NOMO-1 (cell line): ENCODE results near the gene SNX27.
A peak's percentile ranks its signal among the peaks of the same experiment; 100 is the strongest.
"Not testable (repeated sequence)": the region's sequence is repeated elsewhere in the genome, so short reads cannot be mapped to it uniquely, and the experiment has no call there.

Source experiments
- DNase-seq, 2 experiments: peaks; one replicate each; lab custom pipeline; 2025; ENCODE audit not compliant: unreplicated experiment in 2 of 2; lab: John Stamatoyannopoulos, UW

SNX27 gene

DNA sequence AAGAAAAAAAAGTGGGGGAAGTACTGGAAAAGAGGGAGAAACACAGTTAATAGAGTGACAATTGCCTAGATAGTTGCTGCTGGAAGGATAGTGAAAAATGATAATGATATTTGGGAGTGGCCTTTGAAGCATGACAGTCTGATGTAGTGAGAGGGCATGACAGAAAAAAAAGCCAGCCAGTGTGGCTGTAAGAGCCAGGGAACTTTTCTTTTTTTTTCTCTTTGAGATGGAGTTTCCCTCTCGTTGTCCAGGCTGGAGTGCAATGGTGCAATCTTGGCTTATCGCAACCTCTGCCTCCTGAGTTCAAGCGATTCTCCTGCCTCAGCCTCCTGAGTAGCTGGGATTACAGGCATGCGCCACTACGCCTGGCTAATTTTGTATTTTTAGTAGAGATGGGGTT lies 9.3 kb upstream of the SNX27 start:
- DNase-seq, result not testable (repeated sequence)

DNA sequence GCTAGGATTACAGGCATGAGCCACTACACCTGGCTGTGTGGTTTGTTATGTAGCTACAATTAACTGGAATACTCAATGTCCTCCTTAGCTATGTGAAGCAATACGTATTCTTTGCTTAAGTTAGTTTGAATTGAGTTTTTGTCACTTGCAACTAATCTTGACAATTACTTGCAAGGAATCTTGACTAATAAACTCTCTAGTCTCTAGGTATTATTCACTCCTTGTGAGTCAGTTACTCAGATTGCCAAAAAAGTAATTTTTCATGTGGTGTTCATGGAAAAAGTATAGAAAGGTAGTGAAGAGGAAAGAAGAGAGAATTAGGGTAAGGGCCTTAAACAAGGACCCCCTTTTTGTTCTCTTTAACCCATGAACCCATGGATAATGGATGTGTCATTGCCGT lies 7.6 kb upstream of the SNX27 start:
- DNase-seq, result no peak

DNA sequence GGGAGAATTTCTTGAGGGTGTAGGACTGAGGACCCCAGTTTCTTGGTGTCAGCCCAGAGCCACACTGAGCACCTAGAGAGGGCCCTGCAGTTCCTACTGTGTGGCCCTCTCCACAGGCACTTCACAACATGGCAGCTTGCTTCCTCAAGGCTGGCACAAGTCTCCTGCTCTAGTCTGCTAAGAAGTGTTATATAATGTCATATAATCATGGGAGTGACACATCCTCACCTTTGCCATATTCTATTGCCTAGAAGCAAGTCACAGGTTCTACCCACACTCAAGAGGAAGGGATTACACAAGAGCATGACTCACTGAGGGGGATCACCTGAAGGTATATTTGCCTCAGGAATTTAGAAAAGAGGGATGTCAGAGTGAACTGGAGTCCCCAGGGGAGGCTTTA lies 5.5 kb upstream of the SNX27 start:
- DNase-seq, result no peak

DNA sequence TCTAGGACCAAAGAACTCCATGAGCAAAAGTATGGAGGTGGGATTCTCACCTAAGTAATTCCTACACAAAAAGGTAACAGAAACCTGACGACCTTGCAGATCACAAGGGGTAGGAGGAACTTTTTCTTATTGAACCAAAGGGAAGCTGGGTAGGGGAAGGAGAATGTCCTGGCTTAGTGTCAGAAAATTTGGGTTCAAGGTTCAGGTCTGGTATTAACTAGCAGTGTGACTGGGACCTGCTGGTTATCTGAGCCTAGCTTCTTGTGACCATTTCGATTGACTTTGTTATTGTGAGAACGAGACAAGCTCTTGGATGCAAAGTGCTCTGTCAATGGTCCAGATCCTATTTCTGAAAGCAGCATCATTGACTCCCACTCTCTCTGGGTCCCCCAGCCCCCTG lies 5.0 kb upstream of the SNX27 start:
- DNase-seq, result no peak

DNA sequence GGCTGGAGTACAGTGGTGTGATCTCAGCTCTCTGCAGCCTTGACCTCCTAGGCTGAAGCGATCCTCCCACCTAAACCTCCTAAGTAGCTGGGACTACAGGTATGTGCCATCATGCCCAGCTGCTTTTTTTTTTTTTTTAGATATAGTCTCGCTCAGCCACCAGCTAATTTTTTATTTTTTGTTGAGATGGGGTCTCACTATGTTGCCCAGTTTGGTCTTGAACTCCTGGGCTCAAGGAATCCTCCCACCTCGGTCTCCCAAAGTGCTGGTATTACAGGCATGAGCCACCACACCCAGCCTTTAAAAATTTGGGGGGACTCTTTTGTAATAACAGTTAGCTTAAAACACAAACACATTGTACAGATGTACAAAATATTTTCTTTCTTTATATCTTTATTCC lies 1.7 kb upstream of the SNX27 start:
- DNase-seq, result no peak

DNA sequence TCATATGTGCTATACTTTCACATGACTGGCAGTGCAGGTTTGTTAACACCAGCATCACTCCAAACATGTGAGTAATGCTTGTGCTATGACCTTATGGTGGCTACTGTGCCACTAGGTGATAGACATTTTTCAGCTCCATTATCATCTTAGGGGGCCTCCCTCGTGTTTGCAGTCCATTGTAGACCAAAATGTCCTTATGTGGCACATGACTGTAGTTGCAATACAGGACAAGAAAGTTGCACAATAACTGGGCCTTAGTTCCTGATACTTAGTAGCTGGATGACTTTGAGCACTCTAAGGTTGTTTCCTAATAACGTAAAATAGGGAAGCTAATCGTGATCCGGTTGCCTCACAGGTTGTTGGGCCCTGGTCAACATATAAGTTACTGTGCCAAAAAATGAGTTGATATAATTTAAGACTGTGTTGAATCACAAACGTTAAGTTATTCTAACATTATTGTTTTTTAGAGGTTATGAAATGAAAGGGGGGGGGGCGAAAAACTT lies 511 bp upstream of the SNX27 start:
- DNase-seq, result peak; percentile 90 to 100

DNA sequence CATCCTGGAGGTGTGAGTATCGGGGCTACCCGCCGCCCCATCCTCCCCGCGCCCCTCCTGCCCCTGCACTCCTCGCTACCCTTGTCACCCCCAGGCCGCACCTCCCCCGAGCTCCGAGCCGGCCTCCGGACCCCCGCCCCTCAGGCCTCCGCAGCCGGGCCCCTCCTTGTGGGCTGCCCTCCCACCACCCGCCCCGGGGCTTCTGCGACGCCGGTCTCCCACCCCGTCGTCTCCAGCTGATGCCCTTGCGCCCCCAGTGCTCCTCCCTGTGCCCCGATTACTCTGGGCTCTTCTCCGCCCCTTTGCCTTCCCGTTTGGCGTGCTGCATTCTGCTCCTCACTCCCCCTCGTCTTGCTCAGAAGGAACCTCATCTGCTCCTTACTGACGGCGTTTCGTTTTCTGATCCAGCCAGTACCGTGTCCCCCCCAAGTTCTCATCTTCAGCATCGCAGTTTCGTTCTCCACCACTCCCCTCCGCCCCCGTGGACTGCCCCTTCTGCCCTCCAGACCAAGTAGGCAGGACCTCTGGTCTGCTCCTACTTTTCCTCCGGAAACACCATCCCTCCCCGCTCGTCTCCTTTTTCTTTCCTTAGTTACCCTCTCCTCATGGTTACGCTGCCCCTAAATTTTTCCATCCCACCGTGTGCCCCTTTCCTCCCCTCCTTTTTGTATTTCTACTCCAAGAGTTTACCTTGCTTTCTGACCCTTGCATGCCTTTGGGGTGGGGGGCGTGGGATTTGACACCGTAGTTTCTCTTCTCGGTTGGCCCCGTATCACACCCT lies 841 bp downstream of the SNX27 start:
- peak; percentile 17 to 25 for DNase-seq

DNA sequence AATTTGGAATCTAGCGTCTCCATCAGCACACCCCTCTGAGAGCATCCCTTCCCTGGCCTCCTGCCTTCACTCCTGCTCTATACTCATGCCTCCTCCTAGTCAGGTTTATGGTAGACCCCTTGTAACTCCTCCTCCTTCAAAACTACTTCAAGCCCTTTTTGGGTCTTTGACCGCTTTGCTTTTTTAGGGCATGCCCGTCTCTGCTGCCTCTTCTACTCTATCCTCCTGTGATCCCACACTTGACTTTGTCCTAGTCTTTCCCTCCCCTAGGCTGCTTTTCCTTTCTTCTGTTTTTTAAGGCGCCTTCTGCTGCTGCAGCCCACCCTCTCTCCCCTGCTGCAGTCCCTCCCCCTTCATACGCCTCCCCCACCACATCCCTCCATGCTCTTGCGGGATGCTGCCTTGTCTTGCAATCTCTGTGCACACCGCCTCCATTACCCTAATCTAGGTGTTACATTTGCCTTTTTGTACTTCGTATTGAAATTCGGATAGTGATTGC lies 1.5 kb downstream of the SNX27 start:
- no peak for DNase-seq

DNA sequence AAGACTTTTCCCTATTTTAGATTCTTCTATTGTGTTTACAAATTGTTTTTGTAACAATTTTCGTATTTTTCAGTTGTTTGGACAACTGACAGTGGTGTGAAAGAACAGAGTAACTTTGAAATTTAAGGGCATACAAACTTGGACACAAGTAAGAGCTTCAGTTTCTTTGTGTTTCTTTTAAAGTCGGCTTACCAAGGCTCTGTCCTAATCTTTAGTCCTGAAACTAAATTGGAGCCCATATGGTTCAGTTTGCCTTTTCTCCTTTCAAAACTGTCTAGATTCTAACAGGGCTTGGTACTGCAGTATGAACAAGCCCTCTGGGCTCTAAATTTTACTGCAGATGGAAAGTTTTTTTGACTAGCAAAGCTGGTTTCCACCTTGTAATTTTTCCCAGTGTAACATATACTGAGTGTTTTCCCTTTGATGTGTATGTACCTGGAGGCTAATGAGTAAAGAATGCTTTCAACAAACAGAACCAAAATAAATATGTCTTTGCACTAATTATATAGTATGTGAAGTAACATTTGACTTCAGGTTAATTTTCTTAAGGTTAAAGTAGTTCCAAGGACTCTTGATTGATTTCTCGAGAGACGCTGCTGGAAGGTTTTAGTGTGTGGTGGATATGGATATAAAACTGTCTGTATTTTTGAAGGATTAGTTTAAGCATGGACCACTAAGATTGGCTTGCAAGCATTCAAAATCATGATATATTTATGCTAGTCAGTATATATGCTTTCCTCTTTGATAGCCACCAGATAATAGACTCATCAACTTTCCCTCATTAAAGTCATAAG lies 4.1 kb downstream of the SNX27 start:
- no peak for DNase-seq

DNA sequence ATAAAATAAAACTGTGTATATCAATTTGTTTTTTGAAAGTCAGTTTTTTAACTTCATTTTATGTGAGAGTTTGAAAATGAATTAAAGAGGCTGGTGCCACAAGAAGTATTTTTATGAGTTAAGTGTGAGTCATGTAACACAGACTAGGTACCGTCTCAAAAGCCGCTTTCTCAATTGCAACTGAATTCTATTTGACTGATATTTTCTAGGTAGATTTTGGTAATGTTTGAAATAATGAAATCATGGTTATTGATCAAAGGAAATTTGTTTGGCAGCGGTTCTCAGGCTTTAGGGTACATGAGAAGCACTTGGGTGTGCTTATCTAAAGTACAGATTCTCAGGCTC lies 4.6 kb downstream of the SNX27 start:
- DNase-seq, result no peak

DNA sequence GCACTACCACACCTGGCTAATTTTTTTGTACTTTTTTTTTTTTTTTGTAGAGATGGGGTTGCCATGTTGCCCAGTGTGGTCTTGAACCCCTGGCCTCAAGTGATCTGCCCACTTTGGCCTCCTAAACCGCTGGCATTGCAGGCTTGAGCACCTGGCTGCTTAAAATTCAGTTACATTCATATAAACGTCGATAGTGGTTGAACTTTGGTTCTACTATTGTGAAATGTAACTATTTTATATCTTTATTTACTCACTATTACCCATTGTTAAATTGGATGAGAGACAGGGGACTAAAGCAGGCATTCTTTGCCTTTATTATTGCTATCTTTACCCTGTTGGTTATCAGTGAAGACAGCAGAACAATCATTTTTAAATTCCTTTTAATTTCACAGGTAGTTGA lies 6.2 kb downstream of the SNX27 start:
- no peak for DNase-seq

DNA sequence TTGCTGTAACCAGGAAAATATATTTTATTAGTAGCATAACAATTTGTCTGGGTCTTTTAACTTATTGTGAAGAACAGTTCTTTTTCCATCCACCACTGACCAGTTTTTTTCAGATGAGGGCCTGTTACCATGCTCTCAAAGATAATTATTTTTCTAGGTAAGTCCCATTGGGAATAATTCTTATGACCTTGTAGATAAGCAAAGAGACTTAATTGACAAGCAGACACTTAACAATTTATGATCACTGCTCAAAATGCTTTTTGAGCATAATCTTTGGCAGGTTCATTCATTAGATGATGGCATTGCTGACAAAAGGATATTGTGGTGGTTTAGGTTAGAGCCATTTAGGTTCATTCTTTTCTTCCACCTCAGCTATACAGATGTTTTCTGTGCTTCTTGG lies 6.6 kb downstream of the SNX27 start:
- DNase-seq, result no peak

DNA sequence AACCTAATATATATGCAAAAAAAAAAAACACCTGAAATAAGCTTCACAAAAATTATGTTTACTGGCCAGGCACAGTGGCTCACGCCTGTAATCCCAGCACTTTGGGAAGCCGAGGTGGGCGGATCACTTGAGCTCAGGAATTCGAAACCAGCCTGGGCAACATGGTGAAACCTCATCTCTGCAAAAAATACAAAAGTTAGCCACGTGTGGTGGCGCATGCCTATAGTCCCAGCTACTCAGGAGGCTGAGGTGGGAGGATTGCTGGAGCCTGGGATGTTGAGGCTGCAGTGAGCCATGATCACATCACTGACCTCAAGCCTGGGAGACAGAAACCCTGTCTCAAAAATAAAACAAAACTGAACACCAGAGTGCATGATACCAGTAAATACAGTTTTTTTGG lies 7.1 kb downstream of the SNX27 start:
- not testable (repeated sequence) for DNase-seq

DNA sequence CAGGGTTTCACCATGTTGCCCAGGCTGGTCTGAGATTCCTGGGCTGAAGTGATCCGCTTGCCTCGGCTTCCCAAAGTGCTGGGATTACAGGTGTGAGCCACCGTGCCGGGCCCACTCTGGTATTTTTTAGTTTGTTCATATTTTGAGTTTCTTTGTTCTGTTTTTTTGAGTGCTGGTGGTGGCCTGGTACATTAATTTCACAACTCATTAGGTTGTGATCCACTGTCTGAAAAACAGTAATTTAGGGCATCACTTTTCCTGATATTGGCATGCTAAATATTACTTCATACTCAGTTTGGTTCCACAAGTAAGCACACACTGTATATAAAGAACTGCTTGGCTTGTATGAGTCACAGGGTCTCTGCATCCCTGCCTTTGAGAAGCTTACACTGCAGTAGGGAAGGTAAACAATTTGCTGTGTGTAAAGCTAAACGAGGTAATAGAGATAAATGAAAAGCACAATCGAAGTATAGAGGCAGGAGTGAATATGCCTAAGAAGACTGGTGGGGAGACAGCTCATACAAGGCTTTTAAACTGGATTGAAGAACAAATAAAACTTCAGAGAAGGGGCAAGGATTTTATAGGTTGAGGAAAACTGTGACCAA lies 7.7 kb downstream of the SNX27 start:
- no peak for DNase-seq

DNA sequence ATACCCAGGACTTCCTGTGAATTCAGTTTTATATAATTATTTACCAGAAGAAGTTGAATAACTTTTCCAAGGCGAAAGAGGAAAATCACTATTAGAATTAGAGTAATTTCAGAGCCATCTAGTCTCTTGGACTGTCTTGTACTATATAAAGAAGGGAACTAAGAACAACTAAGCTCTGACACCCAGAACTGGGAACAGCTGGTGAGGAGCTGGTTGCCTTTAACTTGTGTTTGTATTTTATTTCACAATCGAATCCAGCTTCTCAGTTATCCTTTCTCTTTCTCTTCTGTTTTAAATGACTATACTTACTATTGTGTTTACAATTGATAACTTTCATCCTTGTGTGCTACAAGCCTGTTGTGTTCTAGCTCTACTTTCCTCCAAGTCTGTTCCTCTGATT lies 8.4 kb downstream of the SNX27 start:
- peak in 1 of 2 experiments; percentile 43 for DNase-seq

DNA sequence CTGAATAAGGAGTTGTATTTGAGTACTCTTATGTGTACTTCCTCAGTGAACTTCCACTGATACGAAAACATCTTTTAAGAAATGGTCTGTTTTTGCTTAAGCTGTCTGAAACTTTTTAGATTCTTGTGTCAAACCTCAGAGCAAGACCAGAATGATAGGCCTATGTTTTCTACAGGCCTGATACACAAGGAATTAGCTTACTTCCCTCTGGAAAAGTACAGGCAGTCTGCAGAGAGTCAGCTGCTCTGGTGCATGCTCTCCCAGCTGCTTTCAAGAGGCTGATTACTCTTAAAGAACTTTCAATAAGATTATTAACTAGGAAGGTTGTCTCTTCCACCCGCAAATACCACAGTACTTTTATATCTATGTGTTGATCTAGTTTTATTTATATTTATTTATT lies 9.5 kb downstream of the SNX27 start:
- no peak for DNase-seq

DNA sequence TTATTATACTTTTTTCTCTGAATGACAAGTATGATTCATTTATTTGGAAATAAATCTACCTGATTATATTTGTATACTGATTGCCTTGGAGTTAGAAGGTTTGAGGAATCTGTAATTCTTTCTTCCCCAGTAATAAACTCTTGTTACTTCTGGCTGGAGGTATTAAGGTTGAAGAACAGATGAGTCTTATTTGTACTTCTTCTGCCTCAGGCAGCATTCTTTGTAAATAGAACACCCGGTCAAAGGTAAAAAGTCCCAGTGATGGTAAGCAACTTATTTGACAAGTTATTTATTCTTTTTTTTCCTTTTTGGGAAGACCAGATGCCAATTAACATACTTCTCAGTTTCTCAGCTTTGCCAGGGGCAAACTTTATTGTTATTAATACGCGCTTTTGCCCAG lies 12.9 kb downstream of the SNX27 start:
- DNase-seq, result no peak

DNA sequence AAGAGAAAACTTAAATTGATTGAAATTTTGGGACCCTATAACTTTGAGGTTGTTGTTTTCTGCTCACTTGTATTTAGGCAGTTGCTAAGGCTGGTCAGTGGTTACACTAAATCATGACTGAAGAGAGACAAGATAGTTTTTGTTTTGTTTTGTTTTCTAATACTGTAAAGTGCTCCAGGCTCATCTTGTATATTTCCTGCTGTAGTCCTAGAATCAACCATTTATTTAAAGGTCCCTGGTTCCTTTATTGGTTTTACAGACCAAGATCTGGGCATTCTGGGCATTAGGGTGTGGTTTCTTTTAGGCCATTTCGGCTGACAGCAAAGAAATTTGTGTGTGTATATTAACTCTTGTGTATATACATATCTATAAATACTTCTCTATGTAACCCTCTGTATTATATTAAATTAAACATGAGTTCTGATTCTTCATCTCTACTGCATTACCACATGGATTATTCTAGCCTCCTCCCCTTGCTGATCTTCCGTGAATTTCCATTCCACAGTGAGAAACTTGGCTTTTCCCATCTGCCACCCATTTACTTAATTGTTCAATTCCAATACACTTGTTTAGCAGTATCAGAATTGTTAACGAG lies 15.0 kb downstream of the SNX27 start:
- no peak for DNase-seq

DNA sequence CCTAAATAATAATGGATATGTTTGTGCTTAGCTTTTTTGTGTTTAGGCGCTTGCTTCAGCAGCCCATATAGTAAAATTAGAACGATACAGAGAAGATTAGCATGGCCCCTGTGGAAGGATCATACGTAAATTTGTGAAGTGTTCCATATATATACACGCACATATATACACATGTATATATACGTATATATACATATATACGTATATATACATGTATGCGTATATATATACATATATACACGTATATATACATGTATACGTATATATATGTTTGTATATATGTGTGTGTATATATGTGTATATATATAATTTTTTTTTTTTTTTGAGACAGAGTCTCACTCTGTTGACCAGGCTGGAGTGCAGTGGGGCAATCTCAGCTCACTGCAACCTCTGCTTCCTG lies 17.4 kb downstream of the SNX27 start:
- no peak for DNase-seq

DNA sequence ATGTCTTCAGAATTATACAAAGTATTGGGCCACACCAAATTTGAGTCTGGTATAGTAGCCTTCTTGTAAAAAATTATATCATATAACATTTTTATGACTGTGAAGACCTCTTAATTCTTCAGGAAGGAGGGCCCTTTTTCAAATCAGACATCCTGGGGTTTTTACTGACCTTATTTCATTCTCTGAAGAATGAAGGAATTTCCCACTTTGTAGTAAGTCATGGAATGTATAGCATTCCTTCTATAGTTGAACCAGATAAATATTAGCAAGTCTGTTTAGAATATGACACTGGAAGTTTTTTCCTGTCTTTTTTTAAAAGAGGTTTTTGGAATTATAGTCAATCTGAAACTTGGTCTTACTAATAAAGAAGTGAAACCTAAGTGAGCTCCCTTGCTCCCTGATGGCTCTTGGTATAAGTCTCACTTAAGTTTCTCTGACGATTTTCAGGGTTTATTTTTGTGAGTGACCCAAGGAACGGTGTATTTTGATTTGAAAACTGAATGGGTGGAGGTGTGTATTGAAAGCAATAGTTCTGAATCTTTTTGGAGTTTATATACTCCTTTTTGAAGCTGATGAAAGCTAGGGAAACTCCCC lies 23.7 kb downstream of the SNX27 start:
- DNase-seq, result peak in 1 of 2 experiments; percentile 8
